HG02678 (cell line): ENCODE measurements around the gene IMPG2.

Source experiments
- ATAC-seq: cut with Tn5 transposase; IDR thresholded peaks from one replicate; pipeline ENCODE4 v1.9.1; 2021; ENCODE audit warnings: mild to moderate bottlenecking, moderate library complexity; ENCODE audit not compliant: unreplicated experiment

Gene IMPG2

GRCh38 chr3:101189796-101190195, 130.6 kb downstream of the IMPG2 start:
- no peak for ATAC-seq

GRCh38 chr3:101189176-101189575, 131.2 kb downstream of the IMPG2 start:
- no peak for ATAC-seq

DNA sequence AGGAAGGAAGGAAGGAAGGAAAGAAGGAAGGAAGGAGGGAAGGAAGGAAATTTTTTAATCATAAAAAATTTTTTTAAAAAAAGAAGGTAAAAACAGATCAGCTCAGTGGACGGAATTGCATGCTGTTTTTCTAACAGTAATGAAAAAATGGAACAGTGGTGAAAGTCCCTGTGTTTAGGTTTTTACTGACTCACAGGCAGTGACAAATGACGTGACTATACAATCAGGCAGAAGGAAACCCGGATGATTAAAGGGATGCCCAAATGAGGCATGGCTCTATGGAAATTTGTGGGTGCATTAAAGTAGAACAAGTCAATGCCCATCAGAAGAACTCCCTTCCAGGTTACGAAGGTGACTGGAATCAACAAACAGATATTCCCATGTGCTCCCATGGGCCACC, 135.0 kb downstream of the IMPG2 start:
- no peak for ATAC-seq

DNA sequence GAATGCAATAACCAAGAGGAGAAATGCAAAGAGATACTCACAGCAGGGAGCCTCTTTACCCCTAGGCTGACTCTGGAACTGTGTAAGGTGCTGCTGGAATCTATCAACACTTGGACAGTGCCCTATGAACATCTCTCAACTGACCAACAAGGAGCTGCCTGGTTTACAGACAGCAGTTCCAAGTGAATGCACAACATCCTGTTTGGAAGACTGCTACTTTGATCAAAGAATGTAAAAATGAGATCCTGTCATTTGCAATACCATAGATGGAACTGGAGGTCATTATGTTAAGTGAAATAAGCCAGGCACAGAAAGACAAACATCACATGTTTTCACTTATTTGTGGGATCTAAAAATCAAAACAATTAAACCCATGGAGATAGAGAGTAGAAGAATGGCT, 136.3 kb downstream of the IMPG2 start:
- ATAC-seq, result no peak

- ATAC-seq, result no peak
These were observed 137.2 kb downstream of the IMPG2 start for GRCh38 chr3:101183151-101183550.

DNA sequence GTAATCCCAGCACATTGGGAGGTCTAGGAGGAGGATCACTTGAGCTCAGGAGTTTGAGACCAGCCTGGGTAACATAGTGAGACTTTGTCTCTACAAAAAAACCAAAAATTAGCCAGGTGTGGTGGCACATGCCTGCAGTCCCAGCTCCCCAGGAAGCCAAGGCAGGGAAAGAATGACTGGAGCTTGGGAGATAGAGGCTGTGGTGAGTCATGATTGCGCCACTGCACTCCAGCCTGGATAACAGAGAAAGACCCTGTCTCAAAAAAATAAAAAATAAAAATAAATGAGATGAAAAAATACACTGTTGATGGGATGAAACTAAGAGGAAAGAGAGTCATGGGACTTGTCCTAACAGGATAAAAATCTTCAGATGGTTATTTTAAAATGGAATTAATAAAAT, 137.6 kb downstream of the IMPG2 start:
- ATAC-seq, result no peak

DNA sequence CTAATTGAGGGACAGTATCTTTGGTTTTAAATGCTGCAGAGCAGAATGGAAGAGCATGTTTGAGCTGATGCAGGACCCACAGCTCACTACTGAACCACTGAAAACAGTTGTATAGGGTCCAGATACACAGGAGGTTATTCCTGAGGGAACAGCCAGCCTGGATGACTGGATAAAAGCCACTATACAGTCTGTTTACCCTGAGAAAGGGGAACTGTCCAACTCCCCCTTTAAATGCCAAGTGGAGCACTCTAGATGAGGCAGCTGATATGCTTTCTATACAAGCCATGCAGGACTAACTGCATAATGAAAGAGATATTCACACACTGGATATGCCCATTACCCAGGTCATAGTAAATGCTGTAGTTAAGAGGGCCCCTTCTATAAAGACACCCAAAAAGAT, 138.6 kb downstream of the IMPG2 start:
- no peak for ATAC-seq

DNA sequence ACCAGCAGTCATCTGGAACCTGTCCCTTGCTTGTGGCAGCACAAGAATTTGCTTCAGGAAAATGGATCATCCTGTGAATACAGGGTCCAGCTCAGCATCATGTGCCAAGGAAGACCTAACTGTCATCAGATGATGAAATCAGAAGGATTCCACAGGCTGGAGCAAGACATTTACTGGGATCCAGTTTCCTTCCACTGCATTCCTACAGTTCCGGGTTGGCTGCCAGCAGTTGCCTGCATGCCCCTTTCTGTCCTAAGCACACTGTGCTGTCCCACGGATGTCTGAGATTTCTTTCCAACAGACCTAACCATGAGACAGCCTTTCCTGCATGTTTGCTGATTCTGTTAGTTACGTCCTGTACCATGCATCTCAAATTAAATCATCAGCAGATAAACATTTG, 140.7 kb downstream of the IMPG2 start:
- no peak for ATAC-seq

GRCh38 chr3:101177577-101177976, 142.8 kb downstream of the IMPG2 start:
- no peak for ATAC-seq
